Glutamatergic neuron (in vitro differentiated cells): Measurements from ENCODE around the gene SDC4. TPM values are rescaled to one million over a fixed set of nuclear protein-coding genes. Genes with fewer than 3 reads are reported as not detected.

Experiments used
- DNase-seq: peaks from one replicate; pipeline ENCODE4 v3.0.0; 2022
- H3K27ac Mint-ChIP-seq: one replicate; pipeline ENCODE4 v1.8.0; 2020; ENCODE audit warnings: mild to moderate bottlenecking, mixed read lengths, inconsistent platforms; ENCODE audit not compliant: unreplicated experiment
- H3K27me3 Mint-ChIP-seq: one replicate; pipeline ENCODE4 v1.8.0; 2020; ENCODE audit warnings: mild to moderate bottlenecking, moderate library complexity, mixed read lengths, inconsistent platforms; ENCODE audit not compliant: unreplicated experiment
- H3K36me3 Mint-ChIP-seq: one replicate; pipeline ENCODE4 v1.8.0; 2020; ENCODE audit warnings: mild to moderate bottlenecking, mixed read lengths, inconsistent platforms; ENCODE audit not compliant: unreplicated experiment
- H3K4me1 Mint-ChIP-seq: one replicate; pipeline ENCODE4 v1.8.0; 2020; ENCODE audit warnings: mild to moderate bottlenecking, low read depth, mixed read lengths, inconsistent platforms; ENCODE audit not compliant: unreplicated experiment
- H3K4me3 Mint-ChIP-seq: one replicate; pipeline ENCODE4 v1.8.0; 2020; ENCODE audit warnings: mild to moderate bottlenecking, mixed read lengths, inconsistent platforms; ENCODE audit not compliant: unreplicated experiment
- H3K9me3 Mint-ChIP-seq: one replicate; pipeline ENCODE4 v1.8.0; 2020; ENCODE audit warnings: mild to moderate bottlenecking, moderate library complexity, mixed read lengths, inconsistent platforms; ENCODE audit not compliant: unreplicated experiment
- long read RNA-seq: library from polyadenylated mRNA; unstranded; transcript quantifications from one replicate; pipeline ENCODE4 v2.0.0, GENCODE V29; 2020; ENCODE audit not compliant: unreplicated experiment
- total RNA-seq: library from RNA; stranded (reverse); fragmentation: NEBNext Ultra II Directional; extraction: Animal tissue kit (Norgen Biotek cat#: 25700); gene quantifications from one replicate; pipeline ENCODE4 v1.2.1, GENCODE V29; 2021; ENCODE audit not compliant: unreplicated experiment
- TF ChIP-seq, protein P1 (sequence below): fragments of 200-600 bp; sonication (generic); IDR thresholded peaks from one replicate; pipeline ENCODE4 v1.5.0; 2021; ENCODE audit not compliant: partially characterized antibody, unreplicated experiment

SDC4 gene, protein sequence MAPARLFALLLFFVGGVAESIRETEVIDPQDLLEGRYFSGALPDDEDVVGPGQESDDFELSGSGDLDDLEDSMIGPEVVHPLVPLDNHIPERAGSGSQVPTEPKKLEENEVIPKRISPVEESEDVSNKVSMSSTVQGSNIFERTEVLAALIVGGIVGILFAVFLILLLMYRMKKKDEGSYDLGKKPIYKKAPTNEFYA
- 0.61 TPM for total RNA-seq
- long read RNA-seq, result 0 reads

DNA sequence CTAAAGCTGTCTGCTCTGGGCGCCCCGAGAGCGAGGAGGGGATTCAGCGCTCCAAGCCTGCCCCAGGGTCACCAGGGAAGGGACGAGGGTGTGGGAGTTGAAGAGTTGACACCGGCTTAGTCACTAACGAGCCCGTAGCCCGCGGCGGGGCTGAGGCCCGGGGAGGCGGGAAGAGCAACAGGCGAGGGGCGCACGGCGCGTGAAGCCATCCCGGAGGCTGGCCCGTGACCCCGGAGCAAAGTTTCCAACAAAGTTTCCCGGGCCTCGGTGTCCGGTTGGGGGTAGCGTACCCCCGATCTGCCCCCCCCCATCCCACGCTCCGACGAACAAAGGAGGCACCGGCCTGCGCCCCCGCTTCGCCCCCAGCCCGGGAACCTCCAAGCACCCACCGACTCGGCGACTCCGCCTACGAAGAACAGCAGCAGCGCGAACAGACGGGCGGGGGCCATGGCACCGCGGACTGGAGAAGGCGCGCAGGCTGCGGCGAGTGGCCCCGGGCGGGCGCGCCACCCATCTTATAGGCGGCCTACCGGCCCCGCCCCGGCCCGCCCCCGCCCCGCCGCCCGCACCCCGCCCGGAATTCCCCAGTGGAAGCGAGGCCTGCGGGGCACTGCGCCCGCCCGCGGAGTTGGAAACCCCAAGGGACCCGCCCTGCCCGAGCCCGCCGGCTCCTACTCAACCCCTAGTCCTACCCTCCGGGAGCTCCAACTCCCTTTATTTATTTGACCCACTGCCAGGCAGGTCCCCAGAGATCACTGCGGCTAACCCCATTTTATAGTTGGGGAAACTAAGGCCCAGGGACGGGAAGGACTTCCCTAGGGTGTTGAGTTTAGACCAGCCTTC is at the start of gene SDC4:
Gene SDC4 (minus strand): TSS at position 489 of the 843 bp plus-strand sequence. CDS start 40 bp downstream, at position 449.
- no peaks in the 10 kb centered on the region for H3K27me3 Mint-ChIP-seq
- no peaks in the 10 kb centered on the region for H3K36me3 Mint-ChIP-seq
- DNase-seq, result peak; percentile 40
- H3K9me3 Mint-ChIP-seq, result peaks cover 2% of the 10 kb centered on the region
- H3K4me1 Mint-ChIP-seq, result no peaks in the 10 kb centered on the region
- H3K4me3 Mint-ChIP-seq, result peak within 1 kb of the TSS; percentile 72
- TF ChIP-seq, protein P1, sequence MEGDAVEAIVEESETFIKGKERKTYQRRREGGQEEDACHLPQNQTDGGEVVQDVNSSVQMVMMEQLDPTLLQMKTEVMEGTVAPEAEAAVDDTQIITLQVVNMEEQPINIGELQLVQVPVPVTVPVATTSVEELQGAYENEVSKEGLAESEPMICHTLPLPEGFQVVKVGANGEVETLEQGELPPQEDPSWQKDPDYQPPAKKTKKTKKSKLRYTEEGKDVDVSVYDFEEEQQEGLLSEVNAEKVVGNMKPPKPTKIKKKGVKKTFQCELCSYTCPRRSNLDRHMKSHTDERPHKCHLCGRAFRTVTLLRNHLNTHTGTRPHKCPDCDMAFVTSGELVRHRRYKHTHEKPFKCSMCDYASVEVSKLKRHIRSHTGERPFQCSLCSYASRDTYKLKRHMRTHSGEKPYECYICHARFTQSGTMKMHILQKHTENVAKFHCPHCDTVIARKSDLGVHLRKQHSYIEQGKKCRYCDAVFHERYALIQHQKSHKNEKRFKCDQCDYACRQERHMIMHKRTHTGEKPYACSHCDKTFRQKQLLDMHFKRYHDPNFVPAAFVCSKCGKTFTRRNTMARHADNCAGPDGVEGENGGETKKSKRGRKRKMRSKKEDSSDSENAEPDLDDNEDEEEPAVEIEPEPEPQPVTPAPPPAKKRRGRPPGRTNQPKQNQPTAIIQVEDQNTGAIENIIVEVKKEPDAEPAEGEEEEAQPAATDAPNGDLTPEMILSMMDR, result no peak
- no peak within 1 kb of the TSS for H3K27ac Mint-ChIP-seq

DNA sequence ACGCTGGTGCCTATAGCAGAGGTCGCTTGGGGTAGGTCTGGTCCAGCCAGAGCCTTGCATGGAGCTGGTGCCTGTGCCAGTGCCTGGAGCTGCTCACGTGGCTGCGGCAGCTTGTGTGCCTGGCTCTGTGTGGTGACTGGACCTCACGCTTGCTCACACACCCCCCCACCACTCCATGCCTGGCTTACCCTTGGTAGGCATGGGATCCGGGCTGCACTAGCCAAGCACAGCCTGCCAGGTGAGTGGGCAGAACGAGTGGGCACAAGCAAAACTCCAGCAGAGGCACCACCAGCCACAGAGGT is 46.8 kb upstream of the SDC4 start:
- peaks cover 11% of the 10 kb centered on the region for H3K36me3 Mint-ChIP-seq
- H3K27me3 Mint-ChIP-seq, result peaks cover 2% of the 10 kb centered on the region
- DNase-seq, result no peak
- H3K27ac Mint-ChIP-seq, result no peak overlapping the region
- H3K4me3 Mint-ChIP-seq, result no peak overlapping the region
- TF ChIP-seq, protein P1, result no peak
- peaks cover 2% of the 10 kb centered on the region for H3K9me3 Mint-ChIP-seq
- no peaks in the 10 kb centered on the region for H3K4me1 Mint-ChIP-seq

DNA sequence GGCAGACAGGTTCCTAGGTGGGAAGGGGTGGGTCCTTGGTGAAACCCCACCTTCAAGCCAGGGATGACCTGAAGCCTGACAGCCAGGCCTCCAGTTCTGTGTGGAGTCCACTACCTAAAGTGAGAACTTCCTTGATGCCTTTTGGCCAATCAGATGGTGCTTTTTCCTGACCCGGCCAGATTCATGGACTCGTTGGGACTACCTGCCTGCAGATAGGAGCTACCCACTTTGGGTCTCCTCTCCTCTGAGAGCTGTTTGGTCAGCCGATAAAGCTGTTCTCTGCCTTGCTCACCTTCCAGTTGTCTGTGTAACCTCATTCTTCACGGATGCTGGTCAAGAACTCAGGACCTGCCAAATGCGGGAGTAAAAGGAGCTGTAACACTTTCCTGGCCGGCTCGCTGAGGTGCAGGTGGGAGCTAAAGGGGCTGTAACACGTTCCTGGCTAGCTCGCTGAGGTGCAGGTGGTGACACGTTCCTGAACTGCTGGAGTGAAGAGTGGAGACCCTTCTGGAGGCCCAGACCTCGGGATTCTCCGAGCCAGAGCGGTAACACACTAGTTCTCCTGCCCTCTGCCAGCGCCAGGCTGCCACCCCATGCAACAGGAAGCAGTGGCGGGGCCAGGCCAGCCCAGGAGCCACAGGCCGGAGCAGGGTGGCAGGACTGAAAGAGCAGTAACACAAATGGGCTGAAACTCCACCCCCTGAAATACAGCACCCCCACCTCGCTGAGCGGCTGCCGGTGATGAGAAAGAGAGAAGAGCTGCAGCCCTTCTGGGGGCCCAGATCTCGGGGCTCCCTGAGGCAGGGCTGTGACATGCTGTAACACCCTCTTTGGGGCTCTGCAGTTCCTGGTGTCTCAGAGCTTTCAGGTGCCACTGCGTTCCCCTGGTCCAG is 46.2 kb upstream of the SDC4 start:
- TF ChIP-seq, protein P1, result no peak
- Mint-ChIP-seq H3K4me1 (no peaks in the 10 kb centered on the region), H3K36me3 (peaks cover 5% of the 10 kb centered on the region), H3K27ac (no peak overlapping the region), H3K4me3 (no peak overlapping the region), H3K9me3 (no peaks in the 10 kb centered on the region), H3K27me3 (no peaks in the 10 kb centered on the region)
- no peak for DNase-seq

DNA sequence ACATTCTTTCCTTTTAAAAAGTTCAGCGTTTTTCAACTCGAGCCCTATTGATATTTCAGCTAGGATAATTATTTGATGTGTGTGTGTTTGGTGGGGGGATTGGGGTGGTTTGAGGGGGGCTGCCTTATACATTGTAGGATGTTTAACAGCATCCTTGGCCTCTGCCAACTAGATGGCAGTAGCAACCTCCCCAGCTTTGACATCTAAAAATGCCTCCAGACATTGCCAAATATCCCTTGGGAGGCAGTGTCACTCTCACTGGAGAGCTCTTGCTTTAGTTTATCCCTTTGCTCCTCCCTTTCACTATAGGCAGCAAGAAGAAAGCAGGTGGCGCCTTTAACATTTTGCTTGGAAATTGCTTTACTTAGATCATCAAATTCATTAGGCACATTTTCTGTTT is 44.5 kb upstream of the SDC4 start:
- no peaks in the 10 kb centered on the region for H3K4me1 Mint-ChIP-seq
- no peak overlapping the region for H3K4me3 Mint-ChIP-seq
- no peaks in the 10 kb centered on the region for H3K9me3 Mint-ChIP-seq
- H3K27me3 Mint-ChIP-seq, result no peaks in the 10 kb centered on the region
- no peaks in the 10 kb centered on the region for H3K36me3 Mint-ChIP-seq
- no peak overlapping the region for H3K27ac Mint-ChIP-seq
- TF ChIP-seq, protein P1, result no peak
- no peak for DNase-seq
